ENCODE results near the gene BCORL1. TPM values are rescaled to one million over a fixed set of nuclear protein-coding genes. Genes with fewer than 3 reads are reported as not detected.

BCORL1 gene
- total and polyA plus RNA-seq, 2 of the 8 experiments (the other 6 are each of a cell fraction or from before 2014, with no cell fraction given): 1.4 to 6.2 TPM

GRCh38 chrX:129939986-129940385 lies 42.4 kb upstream of the BCORL1 start:
- DNase-seq (ENCODE audit: low read depth in 1 of 2, low spot score in 2 of 2): no peak
- FAIRE-seq: no peak
- no peaks in the 10 kb centered on the region for H4K20me1 ChIP-seq (replicated peaks in 1 of 2; ENCODE audit: control insufficient read depth in 1 of 2, insufficient read depth in 2 of 2, low read length in 2 of 2)

More at GRCh38 chrX:129939986-129940385, 42.4 kb upstream of the BCORL1 start:
- H3K56ac ChIP-seq (replicated peaks; ENCODE audit: insufficient read length, low read depth, low read length): no peak overlapping the region
- no peaks in the 10 kb centered on the region for H3K9me3 ChIP-seq (ENCODE audit: insufficient read depth in 2 of 2, low read depth in 1 of 2, low read length in 1 of 2)
- H4K8ac ChIP-seq (ENCODE audit: extremely low read depth, insufficient read depth, low read length): no peak overlapping the region
- H3K4me1 ChIP-seq (replicated peaks in 1 of 4; ENCODE audit: control insufficient read depth in 3 of 4, insufficient read depth in 4 of 4, low read length in 3 of 4): peaks cover 0 to 3% (median under 1%) of the 10 kb centered on the region in 4 experiments; a peak in 4 of 7 replicates
- H3K23me2 ChIP-seq (ENCODE audit: low read depth, low read length): no peaks in the 10 kb centered on the region
- H2BK15ac ChIP-seq (ENCODE audit: low read length): no peak overlapping the region
- H3K4me2 ChIP-seq (ENCODE audit: insufficient read depth in 1 of 2, low read depth in 2 of 2, low read length in 2 of 2): no peak overlapping the region; a peak in 1 of 4 replicates
- no peak for TF ChIP-seq KDM1A (IDR thresholded peaks at IDR 0.05; ENCODE audit: borderline replicate concordance, low read length)
- peak; percentile 53; the same call in 1 of the 2 replicates for TF ChIP-seq E2F6 (IDR thresholded peaks at IDR 0.05)
- no peak overlapping the region for H3K27ac ChIP-seq (ENCODE audit: low read depth, low read length)
- no peak overlapping the region for H2BK120ac ChIP-seq (replicated peaks; ENCODE audit: low read depth, low read length)
- no peaks in the 10 kb centered on the region for H3K79me1 ChIP-seq (ENCODE audit: low read depth, low read length)
- H2AK5ac ChIP-seq (ENCODE audit: low read depth, low read length): no peak overlapping the region
- no peak overlapping the region for H4K91ac ChIP-seq (replicated peaks; ENCODE audit: insufficient read length, low read length)
- no peak overlapping the region for H3K4me3 ChIP-seq (ENCODE audit: extremely low read depth in 1 of 4, insufficient read depth in 2 of 4, low read depth in 3 of 4, low read length in 4 of 4)
- H3K79me2 ChIP-seq (ENCODE audit: control insufficient read depth in 1 of 2, insufficient read depth in 2 of 2, low read length in 2 of 2): no peaks in the 10 kb centered on the region
- POLR2A ChIA-PET (ENCODE audit: partially characterized antibody): interaction anchor here (1.3 kb wide), 1 partner anchor 8 kb away, joined by 5 read pairs; no protein-coding TSS in a partner anchor
- CTCF ChIA-PET (ENCODE audit: partially characterized antibody): interaction anchor here (0.6 to 1.4 kb wide), 4 partner anchors 15 to 89 kb away, joined by 3 to 4 read pairs (median 3); no protein-coding TSS in a partner anchor
- no peak overlapping the region for H3K9ac ChIP-seq (replicated peaks in 1 of 4; ENCODE audit: extremely low read depth in 1 of 4, low read depth in 3 of 4, low read length in 3 of 4)
- H3K18ac ChIP-seq (ENCODE audit: extremely low read depth, low read length): no peak overlapping the region
- H3K4ac ChIP-seq (replicated peaks; ENCODE audit: insufficient read length, low read depth, low read length): no peak overlapping the region
- no peak overlapping the region for H3K14ac ChIP-seq (ENCODE audit: insufficient read length)
- H2BK5ac ChIP-seq (ENCODE audit: low read depth, low read length): no peak overlapping the region
- 35% methylated on average over 7 of the region's 8 CpGs; no CpG with 5 or more reads in 1 of the 2 experiments for WGBS, 2 experiments (ENCODE audit: extremely low coverage in 1 of 2, insufficient coverage in 1 of 2, insufficient read length in 1 of 2, insufficient replicate concordance in 2 of 2, low coverage in 1 of 2, low lambda C conversion rate in 2 of 2, missing lambda C conversion rate in 1 of 2)
- H3K27me3 ChIP-seq (replicated peaks in 1 of 4; ENCODE audit: control insufficient read depth in 3 of 4, extremely low read depth in 1 of 4, insufficient read depth in 3 of 4, low read length in 3 of 4): peaks cover 10 to 36% (median 32%) of the 10 kb centered on the region in 4 experiments
- no peak overlapping the region for H2AFZ ChIP-seq (ENCODE audit: low read length)
- no peak overlapping the region for H2BK20ac ChIP-seq (ENCODE audit: low read length)
- no peak overlapping the region for H2BK12ac ChIP-seq (ENCODE audit: low read depth, low read length)
- no peaks in the 10 kb centered on the region for H3K36me3 ChIP-seq (ENCODE audit: control insufficient read depth in 2 of 4, insufficient read depth in 4 of 4, low read length in 3 of 4)
- no peak overlapping the region for H4K5ac ChIP-seq (ENCODE audit: insufficient read length, low read depth, low read length)
- no peak overlapping the region for H3K23ac ChIP-seq (ENCODE audit: insufficient read length)
